CD14-positive monocyte (primary cell): ENCODE results near the gene IFT27. TPM values are rescaled to one million over a fixed set of nuclear protein-coding genes. Genes with fewer than 3 reads are reported as not detected.

ENCODE experiments used
- DNase-seq, 3 donors: peaks; one replicate each; pipeline ENCODE4 v3.0.0-alpha.2; 2011 to 2022
- H2AFZ ChIP-seq: 2 replicates; pipeline ENCODE4 v1.6.0; 2012; ENCODE audit warnings: mild to moderate bottlenecking, low read depth, low read length, inconsistent platforms; ENCODE audit not compliant: insufficient read depth, poor library complexity, severe bottlenecking
- H3K27ac ChIP-seq, 2 donors: 1 replicate in 1 of 2; 2 replicates in 1 of 2; pipeline ENCODE4 v1.5.1; 2012 to 2013; ENCODE audit warnings: low read length in 2 of 2, control low read depth in 1 of 2, inconsistent platforms in 1 of 2, low read depth in 1 of 2, mild to moderate bottlenecking in 1 of 2
- H3K27me3 ChIP-seq, 2 donors: one replicate each; pipeline versions ENCODE4 v1.6.0 to v1.6.1; 2011 to 2013; ENCODE audit warnings: low read length in 2 of 2; ENCODE audit not compliant: control insufficient read depth in 2 of 2, insufficient read depth in 2 of 2
- H3K36me3 ChIP-seq, 2 donors: replicated peaks in 1 of 2; 1 replicate in 1 of 2; 2 replicates in 1 of 2; pipeline versions ENCODE4 v1.5.1 to v1.6.1; 2012 to 2013; ENCODE audit warnings: low read length in 2 of 2, control low read depth in 1 of 2, inconsistent platforms in 1 of 2, mild to moderate bottlenecking in 1 of 2; ENCODE audit not compliant: insufficient read depth in 2 of 2, control insufficient read depth in 1 of 2
- H3K4me1 ChIP-seq, 2 donors: 1 replicate in 1 of 2; 2 replicates in 1 of 2; pipeline versions ENCODE4 v1.5.1 to v1.6.1; 2012 to 2013; ENCODE audit warnings: low read length in 2 of 2, control low read depth in 1 of 2, inconsistent platforms in 1 of 2, mild to moderate bottlenecking in 1 of 2, moderate library complexity in 1 of 2; ENCODE audit not compliant: insufficient read depth in 2 of 2, control insufficient read depth in 1 of 2
- H3K4me2 ChIP-seq: replicated peaks from 2 replicates; pipeline ENCODE3; 2012; ENCODE audit warnings: low read length, moderate library complexity, mild to moderate bottlenecking; ENCODE audit not compliant: poor library complexity, severe bottlenecking; ENCODE audit errors: extremely low read depth
- H3K4me3 ChIP-seq, 3 experiments: fragments of 200-600 bp in 1 of 3; sonication (generic) in 1 of 3; replicated peaks in 1 of 3; 1 replicate in 2 of 3; 2 replicates in 1 of 3; pipeline ENCODE4 v1.5.1; 2011 to 2013; ENCODE audit warnings: low read length in 3 of 3, mild to moderate bottlenecking in 3 of 3, control low read depth in 2 of 3, low read depth in 2 of 3, inconsistent platforms in 1 of 3, moderate library complexity in 1 of 3
- H3K79me2 ChIP-seq: 2 replicates; pipeline ENCODE4 v1.6.0; 2012; ENCODE audit warnings: mild to moderate bottlenecking, control low read depth, inconsistent platforms, low read length, moderate library complexity; ENCODE audit not compliant: insufficient read depth
- H3K9ac ChIP-seq: 2 replicates; pipeline ENCODE4 v1.6.0; 2017; ENCODE audit warnings: low read length, mild to moderate bottlenecking; ENCODE audit not compliant: insufficient read depth, poor library complexity, severe bottlenecking
- H3K9me3 ChIP-seq, 2 donors: replicated peaks in 1 of 2; 1 replicate in 1 of 2; 2 replicates in 1 of 2; pipeline versions ENCODE4 v1.5.1 to v1.6.1; 2012 to 2013; ENCODE audit warnings: low read length in 2 of 2, control low read depth in 1 of 2; ENCODE audit not compliant: control insufficient read depth in 1 of 2, insufficient read depth in 1 of 2
- H4K20me1 ChIP-seq: 2 replicates; pipeline ENCODE4 v1.6.0; 2012; ENCODE audit warnings: mild to moderate bottlenecking, low read length, control low read depth, moderate library complexity; ENCODE audit not compliant: insufficient read depth
- H3K27ac Mint-ChIP-seq, 7 donors: one replicate each; pipeline ENCODE4 v1.8.0; 2020; ENCODE audit warnings: mild to moderate bottlenecking in 7 of 7, mixed read lengths in 7 of 7, moderate library complexity in 6 of 7, inconsistent platforms in 2 of 7
- H3K27me3 Mint-ChIP-seq, 3 donors: one replicate each; pipeline ENCODE4 v1.8.0; 2021 to 2022; ENCODE audit warnings: low read depth in 3 of 3, mild to moderate bottlenecking in 3 of 3, mixed read lengths in 3 of 3, moderate library complexity in 3 of 3, inconsistent platforms in 1 of 3
- H3K36me3 Mint-ChIP-seq, 2 donors: one replicate each; pipeline ENCODE4 v1.8.0; 2020; ENCODE audit warnings: mixed read lengths in 2 of 2, inconsistent platforms in 1 of 2, mild to moderate bottlenecking in 1 of 2
- H3K4me1 Mint-ChIP-seq: one replicate; pipeline ENCODE4 v1.8.0; 2020; ENCODE audit warnings: mild to moderate bottlenecking, mixed read lengths
- H3K4me3 Mint-ChIP-seq, 2 donors: one replicate each; pipeline ENCODE4 v1.8.0; 2020; ENCODE audit warnings: mild to moderate bottlenecking in 2 of 2, mixed read lengths in 2 of 2, moderate library complexity in 1 of 2
- H3K9me3 Mint-ChIP-seq, 7 donors: one replicate each; pipeline ENCODE4 v1.8.0; 2020 to 2022; ENCODE audit warnings: mixed read lengths in 7 of 7, mild to moderate bottlenecking in 6 of 7, moderate library complexity in 6 of 7, inconsistent platforms in 2 of 7
- WGBS: methylation state at CpG from one replicate; pipeline ENCODE4 v1.1.5; 2013; ENCODE audit warnings: missing lambda C conversion rate; ENCODE audit not compliant: insufficient coverage; 5-methylcytosine and 5-hydroxymethylcytosine counted together
- intact Hi-C, 2 donors: fragments of 100-400 bp; cut with micrococcal nuclease; formaldehyde crosslinking; loops; one replicate each; pipeline versions ENCODE4 v1.15.0 to v1.15.1; 2023
- polyA plus RNA-seq, 3 donors: library from polyadenylated mRNA; depleted of rRNA in 1 of 3; unstranded in 2 of 3; stranded (reverse) in 1 of 3; fragments of 300-500 nt in 2 of 3; fragments of >200 nt in 1 of 3; fragmentation: Illumina TruSeq in 2 of 3; gene quantifications; 1 replicate in 2 of 3; 2 replicates in 1 of 3; pipeline ENCODE4 v1.2.3, GENCODE V29; 2012 to 2021
- TF ChIP-seq, protein P1 (sequence below): fragments of 200-600 bp; IDR thresholded peaks from one replicate; pipeline ENCODE4 v1.8.0; 2022; ENCODE audit warnings: antibody characterized with exemption, mild to moderate bottlenecking

IFT27 gene
- polyA plus RNA-seq, 3 donors = 12.5 to 16.9 (median 14.6) TPM

- H3K36me3 ChIP-seq = peaks cover 21 to 40% of the 10 kb centered on the region in 2 donors
- H3K79me2 ChIP-seq = no peaks in the 10 kb centered on the region
- peaks cover 26 to 33% of the 10 kb centered on the region in 2 donors for H3K36me3 Mint-ChIP-seq
- no peaks in the 10 kb centered on the region for H4K20me1 ChIP-seq
- H3K27me3 ChIP-seq = no peaks in the 10 kb centered on the region
- H3K9me3 Mint-ChIP-seq = no peaks in the 10 kb centered on the region
- no peak overlapping the region for H3K4me3 Mint-ChIP-seq
- peaks cover 1 to 10% (median 6%) of the 10 kb centered on the region in 3 donors for H3K27me3 Mint-ChIP-seq
- no peak overlapping the region for H3K4me3 ChIP-seq
- H3K4me1 ChIP-seq = peaks cover 8% of the 10 kb centered on the region in 2 donors
- 74% methylated on average over 4 of the region's 11 CpGs for WGBS
- intact Hi-C loops = no loop called here
- H3K27ac ChIP-seq = no peak overlapping the region
- H3K27ac Mint-ChIP-seq = no peak overlapping the region
- DNase-seq = no peak
- H3K9me3 ChIP-seq = no peaks in the 10 kb centered on the region
- no peak overlapping the region for H3K9ac ChIP-seq
- H2AFZ ChIP-seq = no peak overlapping the region
- peaks cover 9% of the 10 kb centered on the region for H3K4me1 Mint-ChIP-seq
- H3K4me2 ChIP-seq = no peak overlapping the region
- TF ChIP-seq, protein P1, sequence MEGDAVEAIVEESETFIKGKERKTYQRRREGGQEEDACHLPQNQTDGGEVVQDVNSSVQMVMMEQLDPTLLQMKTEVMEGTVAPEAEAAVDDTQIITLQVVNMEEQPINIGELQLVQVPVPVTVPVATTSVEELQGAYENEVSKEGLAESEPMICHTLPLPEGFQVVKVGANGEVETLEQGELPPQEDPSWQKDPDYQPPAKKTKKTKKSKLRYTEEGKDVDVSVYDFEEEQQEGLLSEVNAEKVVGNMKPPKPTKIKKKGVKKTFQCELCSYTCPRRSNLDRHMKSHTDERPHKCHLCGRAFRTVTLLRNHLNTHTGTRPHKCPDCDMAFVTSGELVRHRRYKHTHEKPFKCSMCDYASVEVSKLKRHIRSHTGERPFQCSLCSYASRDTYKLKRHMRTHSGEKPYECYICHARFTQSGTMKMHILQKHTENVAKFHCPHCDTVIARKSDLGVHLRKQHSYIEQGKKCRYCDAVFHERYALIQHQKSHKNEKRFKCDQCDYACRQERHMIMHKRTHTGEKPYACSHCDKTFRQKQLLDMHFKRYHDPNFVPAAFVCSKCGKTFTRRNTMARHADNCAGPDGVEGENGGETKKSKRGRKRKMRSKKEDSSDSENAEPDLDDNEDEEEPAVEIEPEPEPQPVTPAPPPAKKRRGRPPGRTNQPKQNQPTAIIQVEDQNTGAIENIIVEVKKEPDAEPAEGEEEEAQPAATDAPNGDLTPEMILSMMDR = no peak
These were observed 15.1 kb downstream of the IFT27 start for GRCh38 chr22:36760786-36761185.

- Histone ChIP-seq H3K27me3 (no peaks in the 10 kb centered on the region), H3K4me3 (no peak overlapping the region), H3K79me2 (no peaks in the 10 kb centered on the region), H3K36me3 (peaks cover 17 to 29% of the 10 kb centered on the region in 2 donors), H3K27ac (no peak overlapping the region), H3K4me1 (peaks cover 8% of the 10 kb centered on the region in 2 donors), H2AFZ (no peak overlapping the region), H3K4me2 (no peak overlapping the region), H3K9ac (no peak overlapping the region), H4K20me1 (no peaks in the 10 kb centered on the region), H3K9me3 (no peaks in the 10 kb centered on the region)
- H3K27ac Mint-ChIP-seq = no peak overlapping the region
- no peak overlapping the region for H3K4me3 Mint-ChIP-seq
- peaks cover 7 to 21% (median 9%) of the 10 kb centered on the region in 3 donors for H3K27me3 Mint-ChIP-seq
- peaks cover 17 to 23% of the 10 kb centered on the region in 2 donors for H3K36me3 Mint-ChIP-seq
- WGBS = 96% methylated on average over 16 of the region's 19 CpGs
- H3K4me1 Mint-ChIP-seq = peaks cover 9% of the 10 kb centered on the region
- DNase-seq = no peak
- intact Hi-C loops = no loop called here
- TF ChIP-seq, protein P1 = no peak
- H3K9me3 Mint-ChIP-seq = peaks cover 0 to 2% (median 0%) of the 10 kb centered on the region in 7 donors
These were observed 16.3 kb downstream of the IFT27 start for GRCh38 chr22:36759481-36760159.
